A673 (cell line): Measurements from ENCODE around the gene CMYA5.
"Not testable (repeated sequence)": the region's sequence is repeated elsewhere in the genome, so short reads cannot be mapped to it uniquely, and the experiment has no call there.

Source experiments
- EZH2 ChIP-seq: fragments of 200-600 bp; sonication (generic); IDR thresholded peaks from 2 replicates; pipeline ENCODE4 v1.6.1; 2017; ENCODE audit warnings: borderline replicate concordance, low read depth, mild to moderate bottlenecking, mixed read lengths, antibody characterized with exemption, low read length; ENCODE audit not compliant: poor library complexity, severe bottlenecking
- TF ChIP-seq, protein P1 (sequence below): fragments of 300-800, 200-600 bp; sonication (generic); conservative IDR thresholded peaks from 2 replicates; pipeline ENCODE4 v1.5.1; 2017; ENCODE audit warnings: low read depth, mild to moderate bottlenecking, antibody characterized with exemption, low read length, moderate library complexity, mixed read lengths

DNA sequence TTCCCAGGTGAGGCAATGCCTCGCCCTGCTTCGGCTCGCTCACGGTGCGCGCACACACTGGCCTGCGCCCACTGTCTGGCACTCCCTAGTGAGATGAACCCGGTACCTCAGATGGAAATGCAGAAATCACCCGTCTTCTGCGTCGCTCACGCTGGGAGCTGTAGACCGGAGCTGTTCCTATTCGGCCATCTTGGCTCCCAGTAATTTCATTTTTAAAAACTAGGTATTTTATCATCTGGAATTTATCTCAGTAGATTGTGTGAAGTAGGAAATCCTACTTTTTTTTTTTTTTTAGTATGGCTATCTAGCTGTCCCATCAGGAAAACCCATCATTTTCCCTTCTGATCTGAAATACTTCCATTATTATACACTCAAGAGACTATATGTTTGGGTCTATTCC lies 95.1 kb downstream of the CMYA5 start:
- TF ChIP-seq, protein P1, sequence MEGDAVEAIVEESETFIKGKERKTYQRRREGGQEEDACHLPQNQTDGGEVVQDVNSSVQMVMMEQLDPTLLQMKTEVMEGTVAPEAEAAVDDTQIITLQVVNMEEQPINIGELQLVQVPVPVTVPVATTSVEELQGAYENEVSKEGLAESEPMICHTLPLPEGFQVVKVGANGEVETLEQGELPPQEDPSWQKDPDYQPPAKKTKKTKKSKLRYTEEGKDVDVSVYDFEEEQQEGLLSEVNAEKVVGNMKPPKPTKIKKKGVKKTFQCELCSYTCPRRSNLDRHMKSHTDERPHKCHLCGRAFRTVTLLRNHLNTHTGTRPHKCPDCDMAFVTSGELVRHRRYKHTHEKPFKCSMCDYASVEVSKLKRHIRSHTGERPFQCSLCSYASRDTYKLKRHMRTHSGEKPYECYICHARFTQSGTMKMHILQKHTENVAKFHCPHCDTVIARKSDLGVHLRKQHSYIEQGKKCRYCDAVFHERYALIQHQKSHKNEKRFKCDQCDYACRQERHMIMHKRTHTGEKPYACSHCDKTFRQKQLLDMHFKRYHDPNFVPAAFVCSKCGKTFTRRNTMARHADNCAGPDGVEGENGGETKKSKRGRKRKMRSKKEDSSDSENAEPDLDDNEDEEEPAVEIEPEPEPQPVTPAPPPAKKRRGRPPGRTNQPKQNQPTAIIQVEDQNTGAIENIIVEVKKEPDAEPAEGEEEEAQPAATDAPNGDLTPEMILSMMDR = not testable (repeated sequence)
- TF ChIP-seq EZH2 = not testable (repeated sequence)
